K562 (cell line): ENCODE data around the gene APLF. TPM values are rescaled to one million over a fixed set of nuclear protein-coding genes. Genes with fewer than 3 reads are reported as not detected.
"Not testable (repeated sequence)": the region's sequence is repeated elsewhere in the genome, so short reads cannot be mapped to it uniquely, and the experiment has no call there.

Source experiments
- ATAC-seq: fragments of 200-7000 bp; cut with Tn5 transposase; 3 replicates; pipeline ENCODE4 v1.9.1; 2020; ENCODE audit warnings: moderate library complexity
- BruUV-seq: library from RNA; stranded (reverse); fragments of 400-500 nt; replicated peaks from 2 replicates; lab custom pipeline; 2021; lab: Mats Ljungman, UMichigan
- CTCF ChIA-PET: fragments of 300-600 bp; formaldehyde crosslinking; extraction: SDS; loops from one replicate; lab custom pipeline; 2021; ENCODE audit warnings: low intra/inter-chr PET ratio; lab: Yijun Ruan, JAX
- POLR2A ChIA-PET: fragments of 300-600, 350-650 bp; sonication (Branson Sonifier 250); formaldehyde crosslinking; extraction: SDS; loops from one replicate; lab custom pipeline; 2021; ENCODE audit warnings: antibody characterized with exemption, inconsistent platforms; lab: Yijun Ruan, JAX
- DNase-seq, 4 experiments: peaks; one replicate each; pipeline versions ENCODE4 v3.0.0 to v3.0.0-alpha.2; 2011 to 2018; ENCODE audit warnings: low spot score in 3 of 4, mixed read lengths in 3 of 4; ENCODE audit errors: extremely low read depth in 1 of 4
- FAIRE-seq: peaks from 2 replicates; lab custom pipeline; 2011; peaks lifted over from hg19 to GRCh38; lab: Jason Lieb, UNC
- H2AFZ ChIP-seq: 2 replicates; pipeline ENCODE4 v1.6.0; 2011; ENCODE audit warnings: low read depth, low read length, control low read depth, inconsistent platforms
- H3K27ac ChIP-seq: fragments of 200-600 bp; 3 replicates; pipeline ENCODE4 v1.8.0; 2011; ENCODE audit warnings: low read depth, mild to moderate bottlenecking, control low read depth, inconsistent platforms, low read length, moderate library complexity, mixed read lengths; ENCODE audit errors: extremely low read depth
- H3K27me3 ChIP-seq, 2 experiments: fragments of 300-600 bp in 1 of 2; 2 replicates in 1 of 2; 3 replicates in 1 of 2; pipeline versions ENCODE4 v1.6.0 to v1.8.0; 2011; ENCODE audit warnings: inconsistent platforms in 2 of 2, low read length in 2 of 2, mild to moderate bottlenecking in 1 of 2, mixed read lengths in 1 of 2, moderate library complexity in 1 of 2; ENCODE audit not compliant: control insufficient read depth in 2 of 2, insufficient read depth in 2 of 2
- H3K36me3 ChIP-seq: fragments of 300-600 bp; 3 replicates; pipeline ENCODE4 v1.8.0; 2011; ENCODE audit warnings: mild to moderate bottlenecking, low read length, inconsistent platforms; ENCODE audit not compliant: control insufficient read depth, insufficient read depth
- H3K4me1 ChIP-seq, 2 experiments: fragments of 200-600 bp in 1 of 2; replicated peaks in 1 of 2; 2 replicates in 1 of 2; 3 replicates in 1 of 2; pipeline versions ENCODE4 v1.5.1 to v1.8.0; 2011; ENCODE audit warnings: inconsistent platforms in 2 of 2, low read length in 2 of 2, mild to moderate bottlenecking in 1 of 2, mixed read lengths in 1 of 2, moderate library complexity in 1 of 2; ENCODE audit not compliant: control insufficient read depth in 2 of 2, insufficient read depth in 2 of 2
- H3K4me2 ChIP-seq: 2 replicates; pipeline ENCODE4 v1.6.1; 2011; ENCODE audit warnings: low read length, control low read depth, inconsistent platforms, mixed read lengths; ENCODE audit not compliant: insufficient read depth
- H3K4me3 ChIP-seq: fragments of 200-600 bp; sonication (generic), shearing (Covaris generic); 2 replicates; pipeline ENCODE4 v1.5.1; 2016; ENCODE audit warnings: control low read depth, inconsistent platforms
- H3K79me2 ChIP-seq: fragments of 200-600 bp; 3 replicates; pipeline ENCODE4 v1.8.0; 2011; ENCODE audit warnings: low read length, inconsistent platforms; ENCODE audit not compliant: control insufficient read depth, insufficient read depth
- H3K9ac ChIP-seq, 2 experiments: 2 replicates each; pipeline versions ENCODE4 v1.6.0 to v1.6.1; 2011; ENCODE audit warnings: low read depth in 2 of 2, low read length in 2 of 2, control low read depth in 1 of 2, inconsistent platforms in 1 of 2, mild to moderate bottlenecking in 1 of 2, mixed read lengths in 1 of 2; ENCODE audit not compliant: insufficient read depth in 1 of 2
- H3K9me1 ChIP-seq: one replicate; pipeline ENCODE4 v1.6.0; 2011; ENCODE audit warnings: inconsistent platforms, mild to moderate bottlenecking, low read length, moderate library complexity; ENCODE audit not compliant: control insufficient read depth, insufficient read depth
- H3K9me3 ChIP-seq: replicated peaks from 2 replicates; pipeline ENCODE4 v1.5.1; 2011; ENCODE audit warnings: low read depth, low read length, inconsistent platforms; ENCODE audit not compliant: control insufficient read depth, insufficient read depth
- H4K20me1 ChIP-seq: replicated peaks from 2 replicates; pipeline ENCODE4 v1.6.1; 2011; ENCODE audit warnings: low read length, inconsistent platforms, mixed read lengths; ENCODE audit not compliant: control insufficient read depth, insufficient read depth
- ARID1B ChIP-seq: fragments of 450-650 bp; IDR thresholded peaks from 2 replicates; pipeline ENCODE4 v1.6.1; 2016; ENCODE audit warnings: antibody characterized with exemption, mild to moderate bottlenecking, inconsistent platforms
- BCOR ChIP-seq: fragments of 450-650 bp; IDR thresholded peaks from 2 replicates; pipeline ENCODE4 v1.6.1; 2016
- RBM25 ChIP-seq: fragments of 200-400 bp; formaldehyde crosslinking; IDR thresholded peaks from 2 replicates; pipeline ENCODE4 v1.6.1; 2018; ENCODE audit warnings: low read length, low read depth, moderate library complexity; ENCODE audit not compliant: severe bottlenecking
- ZNF146 ChIP-seq: IDR thresholded peaks from one replicate; pipeline ENCODE4 v1.6.1; 2018; ENCODE audit warnings: missing compliant biosample characterization; ENCODE audit not compliant: unreplicated experiment
- WGBS: fragments of 100-300 bp; shearing (Covaris generic); methylation state at CpG from one replicate; pipeline ENCODE4 v1.1.6; 2016; ENCODE audit warnings: low coverage, mixed read lengths; ENCODE audit not compliant: insufficient coverage; ENCODE audit errors: missing lambda C conversion rate; 5-methylcytosine and 5-hydroxymethylcytosine counted together
- in situ Hi-C: fragments of 300-500 bp; cut with MboI; formaldehyde crosslinking; loops from 4 replicates; pipeline ENCODE4 v1.15.0; 2018; ENCODE audit warnings: inconsistent platforms, mixed read lengths
- intact Hi-C: fragments of 100-400 bp; cut with micrococcal nuclease; formaldehyde crosslinking; loops from 2 replicates; pipeline ENCODE4 v1.14.2; 2022
- polyA plus RNA-seq, 8 experiments: library from polyadenylated mRNA; depleted of rRNA in 4 of 8; stranded (reverse) in 5 of 8; unstranded in 3 of 8; fragments of >200 nt; fragmentation: Nextera tagmentation in 2 of 8; fragmentation: Illumina TruSeq in 1 of 8; extraction: Ambion mirVana in 2 of 8; extraction: Trizol in 1 of 8; gene quantifications; 2 replicates each; pipeline versions ENCODE4 v1.2.1 to v1.2.3, GENCODE V29; 2011 to 2014; ENCODE audit warnings: inconsistent platforms in 1 of 8, missing spikeins in 1 of 8
- total RNA-seq, 7 experiments: library from RNA; depleted of rRNA in 6 of 7; stranded (reverse); fragments of >200 nt in 6 of 7; fragmentation: Illumina TruSeq in 2 of 7; extraction: Trizol in 2 of 7; gene quantifications; 2 replicates each; pipeline versions ENCODE4 v1.2.1 to v1.2.3, GENCODE V29; 2011 to 2021; ENCODE audit warnings: low replicate concordance in 1 of 7

APLF gene
- total and polyA plus RNA-seq, 9 of the 15 experiments (the other 6 are each of a cell fraction or from before 2014, with no cell fraction given): 0.07 to 1.1 (median 0.71) TPM

DNA sequence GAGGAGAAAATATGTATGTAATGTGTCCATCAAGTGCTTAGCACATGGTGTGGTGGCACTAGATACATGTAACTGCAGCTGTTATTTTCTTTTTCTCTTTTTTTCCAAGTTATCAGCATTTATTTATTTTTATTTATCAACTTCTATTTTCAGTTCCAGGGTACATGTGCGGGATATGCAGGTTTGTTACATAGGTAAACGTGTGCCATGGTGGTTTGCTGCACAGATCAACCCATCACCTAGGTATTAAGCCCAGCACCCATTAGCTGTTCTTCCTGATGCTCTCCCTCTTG lies 128.1 kb downstream of the APLF start:
- POLR2A ChIA-PET: interaction anchor here (0.6 to 1.5 kb wide), 5 partner anchors 19 to 130 kb away, joined by 3 to 4 read pairs (median 3); no protein-coding TSS in a partner anchor
- H3K36me3 ChIP-seq, H3K27me3 ChIP-seq, H2AFZ ChIP-seq, BruUV-seq, H3K4me2 ChIP-seq, H3K9me1 ChIP-seq, H3K27ac ChIP-seq, in situ Hi-C loops, H4K20me1 ChIP-seq, H3K4me3 ChIP-seq, CTCF ChIA-PET, H3K79me2 ChIP-seq, H3K9ac ChIP-seq, DNase-seq, ATAC-seq, H3K9me3 ChIP-seq, FAIRE-seq: not testable (repeated sequence)
- TF ChIP-seq RBM25: peak; percentile 13
- 0 out of 2 replicates have a peak, but pooled peaks have one; percentile 1 for TF ChIP-seq ARID1B
- intact Hi-C loops: loop anchor here (5.0 to 10.0 kb wide), 3 partner anchors 61 to 119 kb away; no protein-coding TSS in a partner anchor
- H3K4me1 ChIP-seq: peaks cover 5 to 17% of the 10 kb centered on the region in 2 experiments; a peak in 3 of 5 replicates
- WGBS: 25% methylated on average over 2 of the region's 2 CpGs

DNA sequence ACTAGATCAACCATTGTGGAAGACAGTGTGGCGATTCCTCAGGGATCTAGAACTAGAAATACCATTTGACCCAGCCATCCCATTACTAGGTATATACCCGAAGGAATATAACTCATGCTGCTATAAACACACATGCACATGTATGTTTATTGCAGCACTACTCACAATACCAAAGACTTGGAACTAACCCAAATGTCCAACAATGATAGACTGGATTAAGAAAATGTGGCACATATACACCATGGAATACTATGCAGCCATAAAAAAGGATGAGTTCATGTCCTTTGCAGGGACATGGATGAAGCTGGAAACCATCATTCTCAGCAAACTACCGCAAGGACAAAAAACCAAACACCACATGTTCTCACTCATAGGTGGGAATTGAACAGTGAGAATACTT lies 133.1 kb downstream of the APLF start:
- TF ChIP-seq BCOR (peak; percentile 54; the same call in 1 of the 2 replicates), ZNF146 (CRISPR knock-in tag) (peak; percentile 57)
- H3K27ac ChIP-seq, H4K20me1 ChIP-seq, H2AFZ ChIP-seq, H3K79me2 ChIP-seq, BruUV-seq, DNase-seq, CTCF ChIA-PET, H3K9me3 ChIP-seq, H3K9me1 ChIP-seq, H3K4me3 ChIP-seq, ATAC-seq, FAIRE-seq, H3K4me1 ChIP-seq, H3K36me3 ChIP-seq, H3K4me2 ChIP-seq, H3K27me3 ChIP-seq, POLR2A ChIA-PET, in situ Hi-C loops, H3K9ac ChIP-seq: not testable (repeated sequence)
- WGBS: 51% methylated on average over 2 of the region's 3 CpGs
- intact Hi-C loops: loop anchor here (5.0 kb wide), 1 partner anchor 42 kb away; the partner anchor contains the start of gene PROKR1
